NT2/D1 (cell line): ENCODE measurements around the gene GFOD1.

ENCODE experiments used
- SUZ12 ChIP-seq: IDR thresholded peaks from 2 replicates; pipeline ENCODE4 v1.6.1; 2011; ENCODE audit not compliant: insufficient read length, insufficient read depth; ENCODE audit errors: extremely low read depth
- ZNF274 ChIP-seq: IDR thresholded peaks from 2 replicates; pipeline ENCODE4 v1.6.1; 2011; ENCODE audit warnings: mild to moderate bottlenecking, low read depth, low read length

DNA sequence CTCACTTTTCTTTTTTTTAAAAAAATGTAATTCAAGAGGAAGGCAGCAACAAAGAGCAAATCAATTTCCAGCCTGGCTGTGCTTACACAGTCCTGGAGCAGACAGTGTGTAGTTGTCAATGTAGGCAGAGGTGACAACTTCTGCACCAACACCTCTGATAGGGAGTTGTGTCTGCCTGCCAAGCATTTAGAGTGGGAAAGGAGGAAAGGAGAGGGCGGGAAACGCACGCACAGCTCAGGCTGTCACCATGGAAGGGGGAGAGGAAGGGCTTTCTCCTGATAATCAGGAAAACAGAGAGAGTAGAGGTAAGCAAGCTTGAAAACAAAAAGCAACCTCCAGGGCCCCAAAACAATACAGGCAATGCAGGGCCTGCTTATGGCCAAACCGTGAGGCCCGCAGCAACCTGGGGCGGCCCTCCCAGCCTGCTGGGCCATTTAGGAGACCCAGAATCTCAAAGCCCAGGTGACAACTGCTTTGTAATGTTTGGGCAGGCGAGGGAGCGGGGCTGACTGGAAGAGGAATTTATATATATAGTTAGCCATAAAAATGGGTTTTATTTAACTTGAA, 41.5 kb upstream of the GFOD1 start:
- TF ChIP-seq SUZ12 (no peak), ZNF274 (no peak)
